WTC11 (cell line): Measurements from ENCODE around the gene KCND2. TPM values are rescaled to one million over a fixed set of nuclear protein-coding genes. Genes with fewer than 3 reads are reported as not detected.

Experiments used
- ATAC-seq: fragments of 200-7000 bp; cut with Tn5 transposase; 2 replicates; pipeline ENCODE4 v1.10.0; 2021; ENCODE audit warnings: mild to moderate bottlenecking, moderate library complexity
- CTCF ChIA-PET: fragments of 300-600 bp; sonication (Branson Sonifier 250); formaldehyde crosslinking; loops from one replicate; lab custom pipeline; 2021; ENCODE audit warnings: antibody characterized with exemption; lab: Charles Lee
- POLR2A ChIA-PET: fragments of 350-600 bp; sonication (Branson Sonifier 250); formaldehyde crosslinking; loops from one replicate; lab custom pipeline; 2021; ENCODE audit warnings: antibody characterized with exemption; lab: Charles Lee
- DNase-seq: peaks from one replicate; pipeline ENCODE4 v3.0.0; 2021; ENCODE audit warnings: low spot score
- H3K27ac Mint-ChIP-seq: 2 replicates; pipeline ENCODE4 v1.8.0; 2021; ENCODE audit warnings: mixed read lengths
- H3K27me3 Mint-ChIP-seq: 2 replicates; pipeline ENCODE4 v1.8.0; 2021; ENCODE audit warnings: low read depth, mild to moderate bottlenecking, moderate library complexity, mixed read lengths
- H3K36me3 Mint-ChIP-seq: 2 replicates; pipeline ENCODE4 v1.8.0; 2021; ENCODE audit warnings: mixed read lengths
- H3K4me1 Mint-ChIP-seq: 2 replicates; pipeline ENCODE4 v1.8.0; 2022; ENCODE audit warnings: mixed read lengths
- H3K4me3 Mint-ChIP-seq: 2 replicates; pipeline ENCODE4 v1.8.0; 2021; ENCODE audit warnings: mild to moderate bottlenecking, moderate library complexity, mixed read lengths
- H3K9me3 Mint-ChIP-seq: 2 replicates; pipeline ENCODE4 v1.8.0; 2021; ENCODE audit warnings: mixed read lengths
- ATF1 ChIP-seq: sonication (generic); formaldehyde crosslinking; IDR thresholded peaks from 2 replicates; pipeline ENCODE4 v1.8.1; 2023; ENCODE audit warnings: mild to moderate bottlenecking, moderate library complexity, missing genetic modification reagents
- EMX1 ChIP-seq: fragments of 250-450 bp; sonication (Bioruptor Pico); IDR thresholded peaks from 2 replicates; pipeline ENCODE4 v1.8.0; 2021; ENCODE audit warnings: mild to moderate bottlenecking
- FOXK1 ChIP-seq: sonication (generic); formaldehyde crosslinking; IDR thresholded peaks from 2 replicates; pipeline ENCODE4 v1.8.0; 2022; ENCODE audit warnings: mild to moderate bottlenecking, moderate library complexity, missing genetic modification reagents
- NFATC4 ChIP-seq: fragments of 250-450 bp; sonication (Bioruptor Pico); IDR thresholded peaks from 2 replicates; pipeline ENCODE4 v1.9.0; 2021; ENCODE audit warnings: mild to moderate bottlenecking
- NFE2L1 ChIP-seq: sonication (generic); formaldehyde crosslinking; IDR thresholded peaks from 2 replicates; pipeline ENCODE4 v1.8.1; 2023; ENCODE audit warnings: missing genetic modification reagents
- NR1H2 ChIP-seq: sonication (generic); formaldehyde crosslinking; IDR thresholded peaks from 2 replicates; pipeline ENCODE4 v1.9.0; 2021; ENCODE audit warnings: mild to moderate bottlenecking, moderate library complexity, missing genetic modification reagents
- NR3C1 ChIP-seq: sonication (generic); formaldehyde crosslinking; conservative IDR thresholded peaks from 2 replicates; pipeline ENCODE4 v1.8.1; 2023; ENCODE audit warnings: low read depth, mild to moderate bottlenecking, missing genetic modification reagents
- TEAD1 ChIP-seq: sonication (generic); formaldehyde crosslinking; IDR thresholded peaks from 2 replicates; pipeline ENCODE4 v1.8.0; 2022; ENCODE audit warnings: mild to moderate bottlenecking, missing genetic modification reagents
- USF1 ChIP-seq: sonication (generic); formaldehyde crosslinking; IDR thresholded peaks from 2 replicates; pipeline ENCODE4 v1.8.0; 2022; ENCODE audit warnings: mild to moderate bottlenecking, missing genetic modification reagents
- ZBTB21 ChIP-seq: sonication (generic); formaldehyde crosslinking; IDR thresholded peaks from 2 replicates; pipeline ENCODE4 v1.8.1; 2023; ENCODE audit warnings: mild to moderate bottlenecking, missing genetic modification reagents, borderline replicate concordance
- ZNF263 ChIP-seq: sonication (generic); formaldehyde crosslinking; IDR thresholded peaks from 2 replicates; pipeline ENCODE4 v1.8.1; 2022; ENCODE audit warnings: low read depth, mild to moderate bottlenecking, moderate library complexity, missing genetic modification reagents
- ZNF281 ChIP-seq: sonication (generic); formaldehyde crosslinking; IDR thresholded peaks from 2 replicates; pipeline ENCODE4 v1.8.0; 2023; ENCODE audit warnings: mild to moderate bottlenecking, missing genetic modification reagents
- ZNF317 ChIP-seq: sonication (generic); formaldehyde crosslinking; IDR thresholded peaks from 2 replicates; pipeline ENCODE4 v1.8.1; 2023; ENCODE audit warnings: low read depth, mild to moderate bottlenecking, moderate library complexity, missing genetic modification reagents, borderline replicate concordance
- ZNF512 ChIP-seq: sonication (generic); formaldehyde crosslinking; IDR thresholded peaks from 2 replicates; pipeline ENCODE4 v1.8.1; 2022; ENCODE audit warnings: missing genetic modification reagents, borderline replicate concordance
- ZNF671 ChIP-seq: fragments of 250-450 bp; sonication (Bioruptor Pico); IDR thresholded peaks from 2 replicates; pipeline ENCODE4 v1.8.0; 2021; ENCODE audit warnings: mild to moderate bottlenecking
- total RNA-seq: library from RNA; stranded (reverse); gene quantifications from 3 replicates; pipeline ENCODE4 v1.2.3, GENCODE V29; 2021
- TF ChIP-seq, protein P1 (sequence below): sonication (generic); formaldehyde crosslinking; IDR thresholded peaks from 2 replicates; pipeline ENCODE4 v1.8.1; 2023; ENCODE audit warnings: mild to moderate bottlenecking, missing genetic modification reagents, moderate library complexity
- TF ChIP-seq, protein P2 (sequence below): fragments of 200-600 bp; IDR thresholded peaks from 2 replicates; pipeline ENCODE4 v1.8.0; 2022; ENCODE audit warnings: antibody characterized with exemption
- TF ChIP-seq, protein P3 (sequence below): sonication (generic); formaldehyde crosslinking; IDR thresholded peaks from 2 replicates; pipeline ENCODE4 v1.8.1; 2023; ENCODE audit warnings: mild to moderate bottlenecking, missing genetic modification reagents

KCND2 gene
- total RNA-seq, 1 experiment from 2014 or later, result 4.6 TPM

GRCh38 chr7:120278773-120279172 lies 5.8 kb downstream of the KCND2 start (continued):
- TF ChIP-seq NFATC4 (CRISPR knock-in tag), result no peak
- TF ChIP-seq ZNF281 (CRISPR knock-in tag), result no peak
- TF ChIP-seq ZNF263 (CRISPR knock-in tag), result no peak
- no peak for TF ChIP-seq ZNF512 (CRISPR knock-in tag)
- TF ChIP-seq, protein P1, sequence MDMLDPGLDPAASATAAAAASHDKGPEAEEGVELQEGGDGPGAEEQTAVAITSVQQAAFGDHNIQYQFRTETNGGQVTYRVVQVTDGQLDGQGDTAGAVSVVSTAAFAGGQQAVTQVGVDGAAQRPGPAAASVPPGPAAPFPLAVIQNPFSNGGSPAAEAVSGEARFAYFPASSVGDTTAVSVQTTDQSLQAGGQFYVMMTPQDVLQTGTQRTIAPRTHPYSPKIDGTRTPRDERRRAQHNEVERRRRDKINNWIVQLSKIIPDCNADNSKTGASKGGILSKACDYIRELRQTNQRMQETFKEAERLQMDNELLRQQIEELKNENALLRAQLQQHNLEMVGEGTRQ (CRISPR knock-in tag), result no peak
- no peak for TF ChIP-seq ZNF671 (CRISPR knock-in tag)
- no peak for TF ChIP-seq USF1 (CRISPR knock-in tag)
- no peak for TF ChIP-seq NR1H2
- no peak for TF ChIP-seq NFE2L1
- TF ChIP-seq FOXK1 (CRISPR knock-in tag), result no peak

DNA sequence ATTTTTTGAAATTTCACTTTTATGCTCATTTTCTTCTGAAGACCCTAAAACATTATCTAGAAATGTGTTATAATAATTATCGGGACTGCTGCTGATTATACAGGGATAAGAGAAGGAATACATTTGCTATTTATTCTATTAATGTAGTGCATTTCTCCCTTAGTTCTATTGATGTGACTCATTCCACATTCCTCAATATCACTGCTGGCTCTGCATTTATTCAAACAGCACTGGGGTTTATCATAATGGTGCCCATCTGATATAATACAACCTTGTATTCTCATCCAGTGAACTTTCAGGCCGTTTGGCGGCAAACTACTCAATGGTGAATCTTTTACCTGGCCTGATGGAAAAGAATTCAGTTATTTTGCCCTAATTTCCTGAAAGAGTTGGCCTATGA lies 7.8 kb downstream of the KCND2 start:
- ATAC-seq, result no peak
- Mint-ChIP-seq H3K4me3 (no peak overlapping the region), H3K27ac (no peak overlapping the region)

More for the DNA sequence above, 7.8 kb downstream of the KCND2 start:
- ChIA-PET CTCF (no interaction called here), POLR2A (no interaction called here)
- Mint-ChIP-seq H3K27me3 (no peaks in the 10 kb centered on the region), H3K36me3 (no peaks in the 10 kb centered on the region), H3K9me3 (0 out of 2 replicates have a peak, but pooled peaks cover 3% of the 10 kb centered on the region), H3K4me1 (peaks cover 28% of the 10 kb centered on the region)
- TF ChIP-seq TEAD1, result no peak
- no peak for TF ChIP-seq NR3C1 (CRISPR knock-in tag)
- TF ChIP-seq ZNF317 (CRISPR knock-in tag), result no peak
- no peak for TF ChIP-seq EMX1 (CRISPR knock-in tag)
- TF ChIP-seq ATF1 (CRISPR knock-in tag), result no peak
- TF ChIP-seq, protein P2, sequence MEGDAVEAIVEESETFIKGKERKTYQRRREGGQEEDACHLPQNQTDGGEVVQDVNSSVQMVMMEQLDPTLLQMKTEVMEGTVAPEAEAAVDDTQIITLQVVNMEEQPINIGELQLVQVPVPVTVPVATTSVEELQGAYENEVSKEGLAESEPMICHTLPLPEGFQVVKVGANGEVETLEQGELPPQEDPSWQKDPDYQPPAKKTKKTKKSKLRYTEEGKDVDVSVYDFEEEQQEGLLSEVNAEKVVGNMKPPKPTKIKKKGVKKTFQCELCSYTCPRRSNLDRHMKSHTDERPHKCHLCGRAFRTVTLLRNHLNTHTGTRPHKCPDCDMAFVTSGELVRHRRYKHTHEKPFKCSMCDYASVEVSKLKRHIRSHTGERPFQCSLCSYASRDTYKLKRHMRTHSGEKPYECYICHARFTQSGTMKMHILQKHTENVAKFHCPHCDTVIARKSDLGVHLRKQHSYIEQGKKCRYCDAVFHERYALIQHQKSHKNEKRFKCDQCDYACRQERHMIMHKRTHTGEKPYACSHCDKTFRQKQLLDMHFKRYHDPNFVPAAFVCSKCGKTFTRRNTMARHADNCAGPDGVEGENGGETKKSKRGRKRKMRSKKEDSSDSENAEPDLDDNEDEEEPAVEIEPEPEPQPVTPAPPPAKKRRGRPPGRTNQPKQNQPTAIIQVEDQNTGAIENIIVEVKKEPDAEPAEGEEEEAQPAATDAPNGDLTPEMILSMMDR, result no peak
- no peak for TF ChIP-seq ZBTB21
- TF ChIP-seq, protein P3, sequence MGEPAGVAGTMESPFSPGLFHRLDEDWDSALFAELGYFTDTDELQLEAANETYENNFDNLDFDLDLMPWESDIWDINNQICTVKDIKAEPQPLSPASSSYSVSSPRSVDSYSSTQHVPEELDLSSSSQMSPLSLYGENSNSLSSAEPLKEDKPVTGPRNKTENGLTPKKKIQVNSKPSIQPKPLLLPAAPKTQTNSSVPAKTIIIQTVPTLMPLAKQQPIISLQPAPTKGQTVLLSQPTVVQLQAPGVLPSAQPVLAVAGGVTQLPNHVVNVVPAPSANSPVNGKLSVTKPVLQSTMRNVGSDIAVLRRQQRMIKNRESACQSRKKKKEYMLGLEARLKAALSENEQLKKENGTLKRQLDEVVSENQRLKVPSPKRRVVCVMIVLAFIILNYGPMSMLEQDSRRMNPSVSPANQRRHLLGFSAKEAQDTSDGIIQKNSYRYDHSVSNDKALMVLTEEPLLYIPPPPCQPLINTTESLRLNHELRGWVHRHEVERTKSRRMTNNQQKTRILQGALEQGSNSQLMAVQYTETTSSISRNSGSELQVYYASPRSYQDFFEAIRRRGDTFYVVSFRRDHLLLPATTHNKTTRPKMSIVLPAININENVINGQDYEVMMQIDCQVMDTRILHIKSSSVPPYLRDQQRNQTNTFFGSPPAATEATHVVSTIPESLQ, result no peak
- no peak for DNase-seq
